Calu3 (cell line): Measurements from ENCODE around the gene FBLN2. TPM values are rescaled to one million over a fixed set of nuclear protein-coding genes. Genes with fewer than 3 reads are reported as not detected.

Experiments used
- BruUV-seq: library from RNA; stranded (reverse); fragments of 400-500 nt; replicated peaks from 2 replicates; lab custom pipeline; 2021; lab: Mats Ljungman, UMichigan
- CTCF ChIA-PET: fragments of 300-600 bp; sonication (Branson Sonifier 250); formaldehyde crosslinking; loops from one replicate; lab custom pipeline; 2022; ENCODE audit warnings: antibody characterized with exemption; lab: Charles Lee
- DNase-seq: peaks from one replicate; pipeline ENCODE4 v3.0.0; 2022
- H3K27ac Mint-ChIP-seq: one replicate; pipeline ENCODE4 v1.8.0; 2022; ENCODE audit warnings: mixed read lengths; ENCODE audit not compliant: unreplicated experiment
- H3K27me3 Mint-ChIP-seq: one replicate; pipeline ENCODE4 v1.8.0; 2022; ENCODE audit warnings: mixed read lengths; ENCODE audit not compliant: unreplicated experiment
- H3K36me3 Mint-ChIP-seq: one replicate; pipeline ENCODE4 v1.8.0; 2022; ENCODE audit warnings: mild to moderate bottlenecking, moderate library complexity, mixed read lengths; ENCODE audit not compliant: insufficient read depth, unreplicated experiment
- H3K4me1 Mint-ChIP-seq: one replicate; pipeline ENCODE4 v1.8.0; 2022; ENCODE audit warnings: mild to moderate bottlenecking, low read depth, mixed read lengths; ENCODE audit not compliant: unreplicated experiment
- H3K4me3 Mint-ChIP-seq: one replicate; pipeline ENCODE4 v1.8.0; 2022; ENCODE audit warnings: mild to moderate bottlenecking, low read depth, moderate library complexity, mixed read lengths; ENCODE audit not compliant: unreplicated experiment
- H3K9me3 Mint-ChIP-seq: one replicate; pipeline ENCODE4 v1.8.0; 2022; ENCODE audit warnings: low read depth, mixed read lengths; ENCODE audit not compliant: unreplicated experiment
- intact Hi-C: fragments of 100-400 bp; cut with micrococcal nuclease; formaldehyde crosslinking; loops from one replicate; pipeline ENCODE4 v1.10.0; 2022; ENCODE audit not compliant: unreplicated experiment
- total RNA-seq: library from RNA; stranded (reverse); gene quantifications from 2 replicates; pipeline ENCODE4 v1.2.3, GENCODE V29; 2022
- TF ChIP-seq, protein P1 (sequence below): fragments of 200-600 bp; IDR thresholded peaks from one replicate; pipeline ENCODE4 v1.8.0; 2022; ENCODE audit warnings: antibody characterized with exemption; ENCODE audit not compliant: unreplicated experiment

Gene FBLN2
- total RNA-seq, 1 experiment from 2014 or later, result not detected

DNA sequence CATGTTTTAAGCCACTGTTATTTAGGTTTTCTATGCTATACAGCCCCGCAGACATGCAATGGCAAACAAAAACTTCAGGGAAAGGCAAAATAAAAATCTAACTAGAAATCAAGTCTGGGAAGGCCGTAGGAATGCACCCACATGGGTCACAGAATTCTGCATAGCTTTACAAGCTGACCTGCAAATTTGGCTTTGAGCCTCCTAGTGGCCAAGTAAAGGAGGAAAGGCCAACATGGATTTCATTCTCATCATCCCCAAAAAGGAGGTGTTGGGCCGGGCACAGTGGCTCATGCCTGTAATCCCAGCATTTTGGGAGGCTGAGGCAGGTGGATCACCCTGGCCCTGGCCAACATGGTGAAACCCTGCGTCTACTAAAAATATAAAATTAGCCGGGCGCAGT is 124.3 kb downstream of the FBLN2 start:
- BruUV-seq, result no TSS peak
- intact Hi-C loops, result no loop called here
- TF ChIP-seq, protein P1, sequence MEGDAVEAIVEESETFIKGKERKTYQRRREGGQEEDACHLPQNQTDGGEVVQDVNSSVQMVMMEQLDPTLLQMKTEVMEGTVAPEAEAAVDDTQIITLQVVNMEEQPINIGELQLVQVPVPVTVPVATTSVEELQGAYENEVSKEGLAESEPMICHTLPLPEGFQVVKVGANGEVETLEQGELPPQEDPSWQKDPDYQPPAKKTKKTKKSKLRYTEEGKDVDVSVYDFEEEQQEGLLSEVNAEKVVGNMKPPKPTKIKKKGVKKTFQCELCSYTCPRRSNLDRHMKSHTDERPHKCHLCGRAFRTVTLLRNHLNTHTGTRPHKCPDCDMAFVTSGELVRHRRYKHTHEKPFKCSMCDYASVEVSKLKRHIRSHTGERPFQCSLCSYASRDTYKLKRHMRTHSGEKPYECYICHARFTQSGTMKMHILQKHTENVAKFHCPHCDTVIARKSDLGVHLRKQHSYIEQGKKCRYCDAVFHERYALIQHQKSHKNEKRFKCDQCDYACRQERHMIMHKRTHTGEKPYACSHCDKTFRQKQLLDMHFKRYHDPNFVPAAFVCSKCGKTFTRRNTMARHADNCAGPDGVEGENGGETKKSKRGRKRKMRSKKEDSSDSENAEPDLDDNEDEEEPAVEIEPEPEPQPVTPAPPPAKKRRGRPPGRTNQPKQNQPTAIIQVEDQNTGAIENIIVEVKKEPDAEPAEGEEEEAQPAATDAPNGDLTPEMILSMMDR, result peak; percentile 33
- CTCF ChIA-PET, result interaction anchor here (1.1 to 1.4 kb wide), 2 partner anchors 16 to 207 kb away, joined by 4 to 5 read pairs; partner anchors contain the start of gene WNT7A
- H3K4me3 Mint-ChIP-seq, result no peak overlapping the region
- H3K36me3 Mint-ChIP-seq, result no peaks in the 10 kb centered on the region
- H3K9me3 Mint-ChIP-seq, result no peaks in the 10 kb centered on the region
- peaks cover 74% of the 10 kb centered on the region for H3K27me3 Mint-ChIP-seq
- DNase-seq, result no peak
- no peaks in the 10 kb centered on the region for H3K4me1 Mint-ChIP-seq
- no peak overlapping the region for H3K27ac Mint-ChIP-seq

DNA sequence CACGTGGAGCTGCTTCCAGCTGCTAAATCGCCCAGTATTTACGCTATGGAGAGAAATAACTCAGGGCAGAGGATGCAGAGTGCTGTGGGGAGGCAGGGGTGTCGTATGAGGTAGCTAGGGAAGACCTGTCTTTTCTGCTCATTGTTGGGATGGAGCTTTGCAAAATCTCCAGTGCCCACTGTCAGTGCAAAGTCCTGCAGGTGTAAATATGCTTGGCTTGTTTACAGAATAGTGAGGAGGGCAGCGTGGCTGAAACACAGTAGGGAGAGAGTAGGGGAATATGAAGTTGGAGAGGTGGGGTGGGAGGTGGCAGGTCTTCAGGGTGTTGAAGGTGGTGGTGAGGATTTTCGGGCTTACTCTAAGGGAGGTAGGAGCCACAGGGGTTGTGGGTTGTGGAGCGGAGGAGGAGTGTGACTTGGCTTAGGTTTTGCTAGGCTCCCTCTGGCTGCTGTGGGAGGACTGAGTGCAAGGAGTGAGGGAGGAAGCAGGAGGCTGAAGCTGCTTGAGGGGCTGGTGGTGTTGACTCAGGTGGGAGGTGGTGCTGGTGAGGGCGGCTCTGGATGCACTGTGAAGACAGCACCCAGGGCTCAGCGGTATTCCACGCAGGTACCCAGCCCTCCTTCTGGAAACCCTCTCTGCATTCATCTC is 125.7 kb downstream of the FBLN2 start:
- H3K36me3 Mint-ChIP-seq, result no peaks in the 10 kb centered on the region
- no peak for DNase-seq
- no peaks in the 10 kb centered on the region for H3K9me3 Mint-ChIP-seq
- H3K27me3 Mint-ChIP-seq, result peaks cover 65% of the 10 kb centered on the region
- no TSS peak for BruUV-seq
- H3K4me1 Mint-ChIP-seq, result no peaks in the 10 kb centered on the region
- no peak overlapping the region for H3K4me3 Mint-ChIP-seq
- no peak overlapping the region for H3K27ac Mint-ChIP-seq
- CTCF ChIA-PET, result no interaction called here
- TF ChIP-seq, protein P1, result no peak
- intact Hi-C loops, result no loop called here

GRCh38 chr3:13676356-13677017 is 127.6 kb downstream of the FBLN2 start:
- Mint-ChIP-seq H3K9me3 (no peaks in the 10 kb centered on the region), H3K36me3 (no peaks in the 10 kb centered on the region), H3K27ac (no peak overlapping the region), H3K27me3 (peaks cover 73% of the 10 kb centered on the region), H3K4me1 (no peaks in the 10 kb centered on the region), H3K4me3 (no peak overlapping the region)
- intact Hi-C loops, result no loop called here
- BruUV-seq, result no TSS peak
- CTCF ChIA-PET, result no interaction called here
- TF ChIP-seq, protein P1, result no peak
- no peak for DNase-seq

DNA sequence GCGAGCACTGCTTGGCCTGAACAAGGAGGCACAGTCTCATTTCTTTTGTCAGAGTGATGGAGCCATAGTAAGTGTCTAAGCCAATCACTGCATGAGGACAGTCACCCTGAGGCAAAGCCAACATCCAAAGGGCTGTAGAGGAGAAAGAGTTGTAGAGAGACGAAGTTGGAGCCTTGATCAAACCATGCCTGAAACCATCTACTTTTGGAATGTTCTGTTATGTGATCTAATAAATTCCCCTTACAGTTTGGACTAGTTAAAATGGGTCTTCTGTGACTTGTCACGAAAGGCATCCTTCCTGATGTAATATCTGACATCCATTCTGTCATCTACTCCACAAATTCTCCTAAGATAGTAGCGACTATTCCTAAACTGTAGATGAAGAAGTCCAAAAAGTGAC is 128.3 kb downstream of the FBLN2 start:
- Mint-ChIP-seq H3K9me3 (no peaks in the 10 kb centered on the region), H3K27ac (no peak overlapping the region), H3K4me1 (no peaks in the 10 kb centered on the region), H3K36me3 (no peaks in the 10 kb centered on the region), H3K27me3 (peaks cover 78% of the 10 kb centered on the region), H3K4me3 (no peak overlapping the region)
- DNase-seq, result no peak
- CTCF ChIA-PET, result no interaction called here
- no TSS peak for BruUV-seq
- intact Hi-C loops, result no loop called here
- TF ChIP-seq, protein P1, result no peak
